Activated gamma-delta T cell treated with anti-CD3 and anti-CD28 coated beads, Interleukin-2, amount 50 U/mL, for 16 hours (primary cell): ENCODE data around the gene ZFHX3.

Experiments
- DNase-seq: peaks from one replicate; pipeline ENCODE4 v3.0.0-alpha.2; 2020; ENCODE audit warnings: low read depth

ZFHX3 gene

GRCh38 chr16:72898216-72898825 is 149.6 kb downstream of the ZFHX3 start:
- DNase-seq: no peak

- no peak for DNase-seq
Observed at GRCh38 chr16:72897707-72898106, 150.2 kb downstream of the ZFHX3 start.

GRCh38 chr16:72896485-72897118 is 151.3 kb downstream of the ZFHX3 start:
- no peak for DNase-seq

- DNase-seq: no peak
Observed at GRCh38 chr16:72895951-72896350, 152.0 kb downstream of the ZFHX3 start.

GRCh38 chr16:72894293-72895151 is 153.4 kb downstream of the ZFHX3 start:
- DNase-seq: no peak

- no peak for DNase-seq
Observed at GRCh38 chr16:72891291-72892227, 156.4 kb downstream of the ZFHX3 start.

- DNase-seq: no peak
Observed at GRCh38 chr16:72890587-72890986, 157.3 kb downstream of the ZFHX3 start.

- no peak for DNase-seq
Observed at GRCh38 chr16:72889616-72890582, 158.0 kb downstream of the ZFHX3 start.

GRCh38 chr16:72887537-72887936 is 160.4 kb downstream of the ZFHX3 start:
- DNase-seq: no peak

- DNase-seq: no peak
Observed at GRCh38 chr16:72886346-72886974, 161.5 kb downstream of the ZFHX3 start.

- no peak for DNase-seq
Observed at GRCh38 chr16:72884573-72884972, 163.4 kb downstream of the ZFHX3 start.

- DNase-seq: no peak
Observed at GRCh38 chr16:72884037-72884436, 163.9 kb downstream of the ZFHX3 start.

- no peak for DNase-seq
Observed at GRCh38 chr16:72879846-72880245, 168.1 kb downstream of the ZFHX3 start.

GRCh38 chr16:72878301-72879269 is 169.3 kb downstream of the ZFHX3 start:
- no peak for DNase-seq

- no peak for DNase-seq
Observed at GRCh38 chr16:72877374-72878028, 170.4 kb downstream of the ZFHX3 start.

GRCh38 chr16:72876981-72877373 is 171.0 kb downstream of the ZFHX3 start:
- no peak for DNase-seq

GRCh38 chr16:72876221-72876620 is 171.7 kb downstream of the ZFHX3 start:
- DNase-seq: no peak

- no peak for DNase-seq
Observed at GRCh38 chr16:72875291-72876031, 172.5 kb downstream of the ZFHX3 start.
